H1 (cell line): Measurements from ENCODE around the gene SYT14. TPM values are rescaled to one million over a fixed set of nuclear protein-coding genes. Genes with fewer than 3 reads are reported as not detected.

ENCODE experiments used
- CTCF ChIA-PET: fragments of 300-600 bp; sonication (Branson Sonifier 250); formaldehyde crosslinking; loops from one replicate; lab custom pipeline; 2021; ENCODE audit not compliant: partially characterized antibody; lab: Charles Lee
- POLR2A ChIA-PET: fragments of 300-600 bp; sonication (Branson Sonifier 250); formaldehyde crosslinking; loops from one replicate; lab custom pipeline; 2021; ENCODE audit warnings: inconsistent platforms; ENCODE audit not compliant: partially characterized antibody; lab: Charles Lee
- DNase-seq, 2 experiments: peaks; one replicate each; pipeline versions ENCODE4 v3.0.0 to v3.0.0-alpha.2; 2010 to 2022; ENCODE audit warnings: low spot score in 2 of 2, low read depth in 1 of 2, mixed read lengths in 1 of 2
- FAIRE-seq: peaks from 2 replicates; lab custom pipeline; 2011; peaks lifted over from hg19 to GRCh38; lab: Jason Lieb, UNC
- H2AFZ ChIP-seq: 2 replicates; pipeline ENCODE4 v1.8.1; 2012; ENCODE audit warnings: low read length, inconsistent platforms
- H2AK5ac ChIP-seq: 2 replicates; pipeline ENCODE4 v1.6.1; 2013; ENCODE audit warnings: low read depth, low read length
- H2BK120ac ChIP-seq: replicated peaks from 2 replicates; pipeline ENCODE3; 2013; ENCODE audit warnings: low read depth, low read length, inconsistent platforms
- H2BK12ac ChIP-seq: 2 replicates; pipeline ENCODE4 v1.6.1; 2013; ENCODE audit warnings: low read depth, low read length
- H2BK15ac ChIP-seq: 2 replicates; pipeline ENCODE4 v1.6.1; 2013; ENCODE audit warnings: low read length
- H2BK20ac ChIP-seq: 2 replicates; pipeline ENCODE4 v1.6.1; 2013; ENCODE audit warnings: low read length
- H2BK5ac ChIP-seq: 2 replicates; pipeline ENCODE4 v1.6.1; 2013; ENCODE audit warnings: low read depth, low read length
- H3K14ac ChIP-seq: 2 replicates; pipeline ENCODE4 v1.6.1; 2013; ENCODE audit warnings: inconsistent platforms; ENCODE audit not compliant: insufficient read length
- H3K18ac ChIP-seq: 2 replicates; pipeline ENCODE4 v1.6.1; 2013; ENCODE audit warnings: low read length; ENCODE audit errors: extremely low read depth
- H3K23ac ChIP-seq: 2 replicates; pipeline ENCODE4 v1.6.1; 2013; ENCODE audit warnings: inconsistent platforms; ENCODE audit not compliant: insufficient read length
- H3K23me2 ChIP-seq: 2 replicates; pipeline ENCODE4 v1.6.1; 2013; ENCODE audit warnings: low read depth, low read length
- H3K27ac ChIP-seq: 2 replicates; pipeline ENCODE4 v1.6.1; 2011; ENCODE audit warnings: low read depth, low read length, inconsistent platforms
- H3K27me3 ChIP-seq, 4 experiments: replicated peaks in 1 of 4; 1 replicate in 1 of 4; 2 replicates in 3 of 4; pipeline versions ENCODE4 v1.6.1 to v1.8.1; 2011 to 2013; ENCODE audit warnings: low read length in 3 of 4, mild to moderate bottlenecking in 3 of 4, inconsistent platforms in 2 of 4, mixed read lengths in 2 of 4, moderate library complexity in 1 of 4; ENCODE audit not compliant: control insufficient read depth in 3 of 4, insufficient read depth in 3 of 4; ENCODE audit errors: extremely low read depth in 1 of 4
- H3K36me3 ChIP-seq, 4 experiments: 2 replicates each; pipeline versions ENCODE4 v1.6.1 to v1.8.1; 2011 to 2013; ENCODE audit warnings: mild to moderate bottlenecking in 4 of 4, low read length in 3 of 4, moderate library complexity in 2 of 4, control low read depth in 1 of 4, inconsistent platforms in 1 of 4; ENCODE audit not compliant: insufficient read depth in 4 of 4, control insufficient read depth in 2 of 4
- H3K4ac ChIP-seq: replicated peaks from 2 replicates; pipeline ENCODE3; 2013; ENCODE audit warnings: low read length, low read depth, mixed read lengths, inconsistent platforms; ENCODE audit not compliant: insufficient read length
- H3K4me1 ChIP-seq, 4 experiments: replicated peaks in 1 of 4; 1 replicate in 1 of 4; 2 replicates in 3 of 4; pipeline versions ENCODE4 v1.6.1 to v1.8.1; 2011 to 2013; ENCODE audit warnings: low read length in 3 of 4, inconsistent platforms in 2 of 4, mixed read lengths in 1 of 4; ENCODE audit not compliant: insufficient read depth in 4 of 4, control insufficient read depth in 3 of 4
- H3K4me2 ChIP-seq, 2 experiments: 2 replicates each; pipeline versions ENCODE4 v1.6.1 to v1.8.1; 2011 to 2013; ENCODE audit warnings: low read depth in 2 of 2, low read length in 2 of 2, control low read depth in 1 of 2, inconsistent platforms in 1 of 2, mild to moderate bottlenecking in 1 of 2; ENCODE audit not compliant: insufficient read depth in 1 of 2
- H3K4me3 ChIP-seq, 4 experiments: fragments of 200-600, 300-600 bp in 1 of 4; sonication (generic), shearing (Covaris generic), sonication (Bioruptor Twin) in 1 of 4; 2 replicates each; pipeline versions ENCODE4 v1.5.1 to v1.8.1; 2011 to 2016; ENCODE audit warnings: low read length in 4 of 4, low read depth in 3 of 4, control low read depth in 2 of 4, inconsistent platforms in 2 of 4, mild to moderate bottlenecking in 2 of 4, mixed read lengths in 1 of 4, moderate library complexity in 1 of 4; ENCODE audit not compliant: insufficient read depth in 2 of 4; ENCODE audit errors: extremely low read depth in 1 of 4
- H3K56ac ChIP-seq: replicated peaks from 2 replicates; pipeline ENCODE3; 2013; ENCODE audit warnings: low read depth, mild to moderate bottlenecking, mixed read lengths, low read length, inconsistent platforms; ENCODE audit not compliant: insufficient read length
- H3K79me1 ChIP-seq: 2 replicates; pipeline ENCODE4 v1.6.1; 2013; ENCODE audit warnings: low read depth, low read length, control low read depth
- H3K79me2 ChIP-seq, 2 experiments: 2 replicates each; pipeline versions ENCODE4 v1.6.1 to v1.8.1; 2012 to 2013; ENCODE audit warnings: low read length in 2 of 2, mild to moderate bottlenecking in 2 of 2, inconsistent platforms in 1 of 2; ENCODE audit not compliant: insufficient read depth in 2 of 2, control insufficient read depth in 1 of 2
- H3K9ac ChIP-seq, 4 experiments: replicated peaks in 1 of 4; 1 replicate in 1 of 4; 2 replicates in 3 of 4; pipeline versions ENCODE4 v1.6.1 to v1.8.1; 2011 to 2013; ENCODE audit warnings: low read depth in 3 of 4, low read length in 3 of 4, control low read depth in 2 of 4, mild to moderate bottlenecking in 2 of 4, moderate library complexity in 2 of 4, inconsistent platforms in 1 of 4; ENCODE audit errors: extremely low read depth in 1 of 4
- H3K9me3 ChIP-seq, 2 experiments: 2 replicates each; pipeline versions ENCODE4 v1.6.1 to v1.8.1; 2012 to 2013; ENCODE audit warnings: mild to moderate bottlenecking in 2 of 2, moderate library complexity in 2 of 2, control low read depth in 1 of 2, inconsistent platforms in 1 of 2, low read depth in 1 of 2, low read length in 1 of 2, mixed read lengths in 1 of 2; ENCODE audit not compliant: insufficient read depth in 2 of 2
- H4K20me1 ChIP-seq, 2 experiments: replicated peaks in 1 of 2; 2 replicates each; pipeline versions ENCODE3 to v1.8.1; 2011 to 2013; ENCODE audit warnings: inconsistent platforms in 2 of 2, low read length in 2 of 2, mild to moderate bottlenecking in 1 of 2; ENCODE audit not compliant: insufficient read depth in 2 of 2, control insufficient read depth in 1 of 2
- H4K5ac ChIP-seq: 2 replicates; pipeline ENCODE4 v1.6.1; 2013; ENCODE audit warnings: low read length, low read depth, mixed read lengths, inconsistent platforms; ENCODE audit not compliant: insufficient read length
- H4K8ac ChIP-seq: 2 replicates; pipeline ENCODE4 v1.8.0; 2013; ENCODE audit warnings: mild to moderate bottlenecking, moderate library complexity, low read length, inconsistent platforms; ENCODE audit not compliant: insufficient read depth; ENCODE audit errors: extremely low read depth
- H4K91ac ChIP-seq: replicated peaks from 2 replicates; pipeline ENCODE3; 2013; ENCODE audit warnings: low read length, mixed read lengths, inconsistent platforms; ENCODE audit not compliant: insufficient read length
- JUND ChIP-seq: IDR thresholded peaks from 2 replicates; pipeline ENCODE4 v1.6.1; 2011; ENCODE audit warnings: mild to moderate bottlenecking, improper control_type of control experiment, low read length
- TAF1 ChIP-seq: IDR thresholded peaks from 2 replicates; pipeline ENCODE4 v1.6.1; 2011; ENCODE audit warnings: mild to moderate bottlenecking, low read depth, low read length
- TEAD4 ChIP-seq: IDR thresholded peaks from 2 replicates; pipeline ENCODE4 v1.6.1; 2012; ENCODE audit warnings: low read depth, low read length, inconsistent platforms, mixed read lengths
- polyA plus RNA-seq, 7 experiments: library from polyadenylated mRNA; depleted of rRNA in 3 of 7; stranded (reverse) in 5 of 7; unstranded in 2 of 7; fragments of >200 nt in 5 of 7; fragments of 200-250 nt in 2 of 7; gene quantifications; 1 replicate in 5 of 7; 2 replicates in 1 of 7; 4 replicates in 1 of 7; pipeline versions ENCODE4 v1.2.1 to v1.2.3, GENCODE V29; 2011 to 2013; ENCODE audit warnings: missing spikeins in 2 of 7, mixed read lengths in 2 of 7
- total RNA-seq: library from RNA; stranded (reverse); fragmentation: NEBNext Ultra II Directional; extraction: Animal tissue kit (Norgen Biotek cat#: 25700); gene quantifications from 2 replicates; pipeline ENCODE4 v1.2.1, GENCODE V29; 2021
- TF ChIP-seq, protein P1 (sequence below): IDR thresholded peaks from 2 replicates; pipeline ENCODE4 v1.6.1; 2012; ENCODE audit warnings: low read length, inconsistent platforms

SYT14 gene
- total and polyA plus RNA-seq, 2 of the 8 experiments (the other 6 are each of a cell fraction or from before 2014, with no cell fraction given), result 2.3 to 18.4 TPM

DNA sequence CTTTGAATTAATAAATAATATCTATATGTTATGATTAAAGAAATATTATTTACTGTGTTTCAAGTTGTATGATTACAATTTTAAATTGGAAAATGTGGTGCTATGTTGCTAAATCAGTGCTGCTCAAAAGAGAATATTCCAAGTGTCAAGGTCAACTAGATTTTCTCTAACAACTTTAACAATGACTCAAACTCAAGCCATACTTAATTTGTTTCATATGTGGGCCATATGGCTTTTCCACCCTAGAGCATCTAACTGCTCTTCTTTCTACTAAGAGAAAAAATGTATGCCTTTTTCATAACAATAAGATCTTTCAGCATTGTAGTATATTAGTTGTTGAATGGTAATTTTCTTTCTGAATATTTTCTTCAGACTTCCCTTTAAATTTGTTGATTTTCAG is 8.3 kb upstream of the SYT14 start:
- POLR2A ChIA-PET, result no interaction called here
- no peak for FAIRE-seq

More for the DNA sequence above, 8.3 kb upstream of the SYT14 start:
- Histone ChIP-seq H2AK5ac (no peak overlapping the region), H3K18ac (no peak overlapping the region), H2BK5ac (no peak overlapping the region), H2AFZ (no peak overlapping the region), H3K4me2 (no peak overlapping the region), H3K27me3 (no peaks in the 10 kb centered on the region), H2BK12ac (no peak overlapping the region), H4K5ac (no peak overlapping the region), H3K27ac (no peak overlapping the region), H3K9me3 (no peaks in the 10 kb centered on the region), H2BK20ac (no peak overlapping the region), H4K20me1 (no peaks in the 10 kb centered on the region), H2BK15ac (no peak overlapping the region), H3K23me2 (no peaks in the 10 kb centered on the region), H2BK120ac (no peak overlapping the region), H3K4me1 (no peaks in the 10 kb centered on the region), H3K23ac (no peak overlapping the region), H3K4ac (no peak overlapping the region), H3K79me1 (no peaks in the 10 kb centered on the region), H3K9ac (no peak overlapping the region), H3K56ac (no peak overlapping the region), H3K14ac (no peak overlapping the region), H3K79me2 (no peaks in the 10 kb centered on the region), H4K91ac (no peak overlapping the region), H3K36me3 (no peaks in the 10 kb centered on the region), H4K8ac (no peak overlapping the region), H3K4me3 (no peak overlapping the region)
- CTCF ChIA-PET, result interaction anchor here (0.6 to 1.2 kb wide), 3 partner anchors 30 to 1428 kb away, joined by 3 to 4 read pairs (median 3); no protein-coding TSS in a partner anchor
- DNase-seq, result no peak
- TF ChIP-seq TAF1 (no peak), JUND (no peak), TEAD4 (no peak)
- TF ChIP-seq, protein P1, sequence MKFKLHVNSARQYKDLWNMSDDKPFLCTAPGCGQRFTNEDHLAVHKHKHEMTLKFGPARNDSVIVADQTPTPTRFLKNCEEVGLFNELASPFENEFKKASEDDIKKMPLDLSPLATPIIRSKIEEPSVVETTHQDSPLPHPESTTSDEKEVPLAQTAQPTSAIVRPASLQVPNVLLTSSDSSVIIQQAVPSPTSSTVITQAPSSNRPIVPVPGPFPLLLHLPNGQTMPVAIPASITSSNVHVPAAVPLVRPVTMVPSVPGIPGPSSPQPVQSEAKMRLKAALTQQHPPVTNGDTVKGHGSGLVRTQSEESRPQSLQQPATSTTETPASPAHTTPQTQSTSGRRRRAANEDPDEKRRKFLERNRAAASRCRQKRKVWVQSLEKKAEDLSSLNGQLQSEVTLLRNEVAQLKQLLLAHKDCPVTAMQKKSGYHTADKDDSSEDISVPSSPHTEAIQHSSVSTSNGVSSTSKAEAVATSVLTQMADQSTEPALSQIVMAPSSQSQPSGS, result no peak
